ENCODE measurements around the gene DYNLL1. TPM values are rescaled to one million over a fixed set of nuclear protein-coding genes. Genes with fewer than 3 reads are reported as not detected.

The DYNLL1 gene
- total and polyA plus RNA-seq, 2 of the 13 experiments (the other 11 are each of a cell fraction or from before 2014, with no cell fraction given): 271 to 294 TPM

GRCh38 chr12:120528861-120529525 is 33.1 kb downstream of the DYNLL1 start, which contains the start of gene COQ5 (continued):
- TF ChIP-seq, protein P1, sequence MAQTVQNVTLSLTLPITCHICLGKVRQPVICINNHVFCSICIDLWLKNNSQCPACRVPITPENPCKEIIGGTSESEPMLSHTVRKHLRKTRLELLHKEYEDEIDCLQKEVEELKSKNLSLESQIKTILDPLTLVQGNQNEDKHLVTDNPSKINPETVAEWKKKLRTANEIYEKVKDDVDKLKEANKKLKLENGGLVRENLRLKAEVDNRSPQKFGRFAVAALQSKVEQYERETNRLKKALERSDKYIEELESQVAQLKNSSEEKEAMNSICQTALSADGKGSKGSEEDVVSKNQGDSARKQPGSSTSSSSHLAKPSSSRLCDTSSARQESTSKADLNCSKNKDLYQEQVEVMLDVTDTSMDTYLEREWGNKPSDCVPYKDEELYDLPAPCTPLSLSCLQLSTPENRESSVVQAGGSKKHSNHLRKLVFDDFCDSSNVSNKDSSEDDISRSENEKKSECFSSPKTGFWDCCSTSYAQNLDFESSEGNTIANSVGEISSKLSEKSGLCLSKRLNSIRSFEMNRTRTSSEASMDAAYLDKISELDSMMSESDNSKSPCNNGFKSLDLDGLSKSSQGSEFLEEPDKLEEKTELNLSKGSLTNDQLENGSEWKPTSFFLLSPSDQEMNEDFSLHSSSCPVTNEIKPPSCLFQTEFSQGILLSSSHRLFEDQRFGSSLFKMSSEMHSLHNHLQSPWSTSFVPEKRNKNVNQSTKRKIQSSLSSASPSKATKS (CRISPR knock-in tag; IDR thresholded peaks at IDR 0.05): peak; percentile 85
- 0 out of 2 replicates have a peak, but pooled peaks have one; percentile 53 for TF ChIP-seq ZNF850 (CRISPR knock-in tag; conservative IDR thresholded peaks at IDR 0.05)
- TF ChIP-seq KDM1A (CRISPR knock-in tag; IDR thresholded peaks at IDR 0.05): no peak
- TF ChIP-seq, protein P2, sequence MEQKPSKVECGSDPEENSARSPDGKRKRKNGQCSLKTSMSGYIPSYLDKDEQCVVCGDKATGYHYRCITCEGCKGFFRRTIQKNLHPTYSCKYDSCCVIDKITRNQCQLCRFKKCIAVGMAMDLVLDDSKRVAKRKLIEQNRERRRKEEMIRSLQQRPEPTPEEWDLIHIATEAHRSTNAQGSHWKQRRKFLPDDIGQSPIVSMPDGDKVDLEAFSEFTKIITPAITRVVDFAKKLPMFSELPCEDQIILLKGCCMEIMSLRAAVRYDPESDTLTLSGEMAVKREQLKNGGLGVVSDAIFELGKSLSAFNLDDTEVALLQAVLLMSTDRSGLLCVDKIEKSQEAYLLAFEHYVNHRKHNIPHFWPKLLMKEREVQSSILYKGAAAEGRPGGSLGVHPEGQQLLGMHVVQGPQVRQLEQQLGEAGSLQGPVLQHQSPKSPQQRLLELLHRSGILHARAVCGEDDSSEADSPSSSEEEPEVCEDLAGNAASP (CRISPR knock-in tag; IDR thresholded peaks at IDR 0.05; ENCODE audit: borderline replicate concordance): peak; percentile 54; the same call in 1 of the 2 replicates
- peak; percentile 64; the same call in 1 of the 2 replicates for TF ChIP-seq GATAD2A (CRISPR knock-in tag; IDR thresholded peaks at IDR 0.05)
- TF ChIP-seq ZNF17 (CRISPR knock-in tag; IDR thresholded peaks at IDR 0.05): no peak
- TF ChIP-seq BORCS8-MEF2B (CRISPR knock-in tag; IDR thresholded peaks at IDR 0.05): peak; percentile 54; the same call in 1 of the 2 replicates
- no peak for TF ChIP-seq SYNCRIP (IDR thresholded peaks at IDR 0.05; ENCODE audit: insufficient read depth, low read depth, low read length)
- TF ChIP-seq NFAT5 (CRISPR knock-in tag; IDR thresholded peaks at IDR 0.05): peak; percentile 78
- TF ChIP-seq ZNF263 (CRISPR knock-in tag; IDR thresholded peaks at IDR 0.05): no peak
- 0 out of 2 replicates have a peak, but pooled peaks have one; percentile 62 for TF ChIP-seq ZNF776 (CRISPR knock-in tag; IDR thresholded peaks at IDR 0.05)
- no peak for TF ChIP-seq TSC22D2 (CRISPR knock-in tag; IDR thresholded peaks at IDR 0.05; ENCODE audit: borderline replicate concordance)
- no peak for TF ChIP-seq ARHGAP35 (CRISPR knock-in tag; IDR thresholded peaks at IDR 0.05; ENCODE audit: borderline replicate concordance)
- TF ChIP-seq TOE1 (CRISPR knock-in tag; IDR thresholded peaks at IDR 0.05): no peak
- peak; percentile 64; the same call in 1 of the 2 replicates for TF ChIP-seq POGK (CRISPR knock-in tag; conservative IDR thresholded peaks at IDR 0.05)
- TF ChIP-seq NFYB (CRISPR knock-in tag; IDR thresholded peaks at IDR 0.05): no peak
- no peak for TF ChIP-seq ZNF704 (CRISPR knock-in tag; IDR thresholded peaks at IDR 0.05; ENCODE audit: borderline replicate concordance)
